ENCODE results near the gene DNAAF8.

DNA sequence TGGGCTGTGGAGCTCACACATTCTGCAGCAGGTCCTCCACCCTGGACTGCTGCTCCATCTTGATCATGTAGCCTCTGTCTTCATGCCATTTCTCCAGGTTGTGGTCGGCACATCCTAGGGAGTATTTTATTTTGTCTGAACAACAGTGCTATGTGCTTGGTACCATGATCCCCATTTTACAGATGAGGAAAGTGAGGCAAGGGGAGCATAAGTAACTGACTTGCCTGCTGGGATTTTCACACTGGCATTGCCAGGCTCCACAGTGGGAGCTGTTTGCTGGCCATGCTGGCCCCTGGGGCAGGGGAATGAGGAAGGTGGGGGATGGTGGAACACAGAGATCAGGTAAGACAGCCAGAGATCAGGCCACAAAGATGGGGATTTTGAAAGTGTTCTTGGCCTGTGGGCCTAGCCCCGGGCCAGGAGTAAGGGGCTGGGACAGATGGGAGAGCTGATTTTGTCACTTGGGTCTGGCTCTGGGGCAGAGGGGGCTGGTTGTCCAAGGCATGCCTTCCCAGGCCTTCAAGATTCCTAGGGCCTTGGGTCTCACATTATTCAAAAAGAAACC lies 41.9 kb downstream of the DNAAF8 start:
- TF ChIP-seq, protein P1, sequence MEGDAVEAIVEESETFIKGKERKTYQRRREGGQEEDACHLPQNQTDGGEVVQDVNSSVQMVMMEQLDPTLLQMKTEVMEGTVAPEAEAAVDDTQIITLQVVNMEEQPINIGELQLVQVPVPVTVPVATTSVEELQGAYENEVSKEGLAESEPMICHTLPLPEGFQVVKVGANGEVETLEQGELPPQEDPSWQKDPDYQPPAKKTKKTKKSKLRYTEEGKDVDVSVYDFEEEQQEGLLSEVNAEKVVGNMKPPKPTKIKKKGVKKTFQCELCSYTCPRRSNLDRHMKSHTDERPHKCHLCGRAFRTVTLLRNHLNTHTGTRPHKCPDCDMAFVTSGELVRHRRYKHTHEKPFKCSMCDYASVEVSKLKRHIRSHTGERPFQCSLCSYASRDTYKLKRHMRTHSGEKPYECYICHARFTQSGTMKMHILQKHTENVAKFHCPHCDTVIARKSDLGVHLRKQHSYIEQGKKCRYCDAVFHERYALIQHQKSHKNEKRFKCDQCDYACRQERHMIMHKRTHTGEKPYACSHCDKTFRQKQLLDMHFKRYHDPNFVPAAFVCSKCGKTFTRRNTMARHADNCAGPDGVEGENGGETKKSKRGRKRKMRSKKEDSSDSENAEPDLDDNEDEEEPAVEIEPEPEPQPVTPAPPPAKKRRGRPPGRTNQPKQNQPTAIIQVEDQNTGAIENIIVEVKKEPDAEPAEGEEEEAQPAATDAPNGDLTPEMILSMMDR (IDR thresholded peaks at IDR 0.05), result no peak
- TF ChIP-seq POLR2A (IDR thresholded peaks at IDR 0.05) (no peak), EP300 (IDR thresholded peaks at IDR 0.05) (no peak)

Data from tibial nerve (tissue), 4 donors.